PC-9 (cell line): Measurements from ENCODE around the gene TFIP11.

Experiments used
- CTCF ChIP-seq: fragments of 200-600 bp; sonication (generic); conservative IDR thresholded peaks from 2 replicates; pipeline ENCODE4 v1.6.1; 2017; ENCODE audit warnings: mixed run types, antibody characterized with exemption, mild to moderate bottlenecking, moderate library complexity
- EZH2 ChIP-seq: fragments of 200-600 bp; sonication (generic); IDR thresholded peaks from 2 replicates; pipeline ENCODE4 v1.8.0; 2017; ENCODE audit warnings: antibody characterized with exemption, low read depth

GRCh38 chr22:26485806-26486390 is 26.4 kb downstream of the TFIP11 start:
- TF ChIP-seq CTCF (no peak), EZH2 (no peak)
